Astrocyte (in vitro differentiated cells and primary cell): Measurements from ENCODE around the gene PDLIM7.

Source experiments
- CTCF ChIP-seq: IDR thresholded peaks from 2 replicates; pipeline ENCODE4 v1.5.1; 2011; ENCODE audit warnings: low read depth, mild to moderate bottlenecking, inconsistent platforms, low read length, moderate library complexity; ENCODE audit not compliant: insufficient read depth
- EZH2 ChIP-seq: IDR thresholded peaks from 2 replicates; pipeline ENCODE4 v1.6.1; 2012; ENCODE audit warnings: mild to moderate bottlenecking, low read length, inconsistent platforms; ENCODE audit not compliant: insufficient read depth

- TF ChIP-seq CTCF (no peak), EZH2 (no peak)
Measured at GRCh38 chr5:177509991-177510566, 12.7 kb upstream of the PDLIM7 start.
